Upper lobe of right lung (tissue), 1 donor: ENCODE measurements around the gene SEPTIN11. TPM values are rescaled to one million over a fixed set of nuclear protein-coding genes. Genes with fewer than 3 reads are reported as not detected.

Experiments used
- ATAC-seq: fragments of 200-7000 bp; cut with Tn5 transposase; one replicate; pipeline ENCODE4 v1.9.1; 2020; ENCODE audit warnings: mild to moderate bottlenecking, moderate library complexity
- DNase-seq: peaks from one replicate; pipeline ENCODE4 v3.0.0-alpha.2; 2020
- H3K27ac ChIP-seq: fragments of 200-600 bp; one replicate; pipeline ENCODE4 v1.8.0; 2022
- H3K27me3 ChIP-seq: fragments of 200-600 bp; one replicate; pipeline ENCODE4 v1.8.0; 2022; ENCODE audit warnings: mild to moderate bottlenecking
- H3K36me3 ChIP-seq: fragments of 200-600 bp; one replicate; pipeline ENCODE4 v1.8.0; 2022
- H3K4me1 ChIP-seq: fragments of 200-600 bp; one replicate; pipeline ENCODE4 v1.8.0; 2022
- H3K4me3 ChIP-seq: fragments of 200-600 bp; one replicate; pipeline ENCODE4 v1.8.0; 2022; ENCODE audit warnings: mild to moderate bottlenecking
- H3K9me3 ChIP-seq: fragments of 200-600 bp; one replicate; pipeline ENCODE4 v1.8.0; 2022
- intact Hi-C: fragments of 100-400 bp; cut with DNase I; formaldehyde crosslinking; loops from one replicate; pipeline ENCODE4 v1.11.0; 2022
- total RNA-seq: library from RNA; stranded (reverse); fragmentation: NEBNext Ultra II Directional; extraction: Animal tissue kit (Norgen Biotek cat#: 25700); gene quantifications from one replicate; pipeline ENCODE4 v1.2.1, GENCODE V29; 2021
- TF ChIP-seq, protein P1 (sequence below): fragments of 200-600 bp; IDR thresholded peaks from one replicate; pipeline ENCODE4 v1.8.0; 2022; ENCODE audit warnings: antibody characterized with exemption
- donor health status: DM: no; HTN: yes; CAD: no; lungs with severe emphysema.

SEPTIN11 gene
- total RNA-seq, 1 donor from 2014 or later = 112 TPM

DNA sequence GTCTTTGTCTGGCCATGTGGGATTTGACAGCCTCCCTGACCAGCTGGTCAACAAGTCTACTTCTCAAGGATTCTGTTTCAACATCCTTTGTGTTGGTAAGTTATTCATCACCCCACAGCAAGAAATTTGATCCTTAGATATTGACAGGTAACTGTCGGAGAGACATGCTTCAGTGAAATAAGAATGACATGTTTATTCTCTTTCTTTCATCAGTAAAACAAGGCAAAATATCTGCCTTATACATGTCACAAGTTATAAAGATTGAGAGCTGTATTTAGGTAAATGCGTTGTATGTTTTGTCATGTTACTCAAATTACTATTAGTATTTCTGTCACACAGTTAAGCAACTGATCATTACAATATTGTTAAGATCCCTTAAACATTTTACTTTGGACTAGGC lies 46.9 kb downstream of the SEPTIN11 start:
- no peak for ATAC-seq
- intact Hi-C loops = no loop called here

GRCh38 chr4:76997077-76997476 lies 47.5 kb downstream of the SEPTIN11 start:
- DNase-seq (no peak), ATAC-seq (no peak)
- Histone ChIP-seq H3K27me3 (no peaks in the 10 kb centered on the region), H3K4me3 (no peak overlapping the region), H3K36me3 (peaks cover 31% of the 10 kb centered on the region), H3K4me1 (peaks cover 10% of the 10 kb centered on the region), H3K9me3 (no peaks in the 10 kb centered on the region), H3K27ac (no peak overlapping the region)
- intact Hi-C loops = no loop called here
- TF ChIP-seq, protein P1, sequence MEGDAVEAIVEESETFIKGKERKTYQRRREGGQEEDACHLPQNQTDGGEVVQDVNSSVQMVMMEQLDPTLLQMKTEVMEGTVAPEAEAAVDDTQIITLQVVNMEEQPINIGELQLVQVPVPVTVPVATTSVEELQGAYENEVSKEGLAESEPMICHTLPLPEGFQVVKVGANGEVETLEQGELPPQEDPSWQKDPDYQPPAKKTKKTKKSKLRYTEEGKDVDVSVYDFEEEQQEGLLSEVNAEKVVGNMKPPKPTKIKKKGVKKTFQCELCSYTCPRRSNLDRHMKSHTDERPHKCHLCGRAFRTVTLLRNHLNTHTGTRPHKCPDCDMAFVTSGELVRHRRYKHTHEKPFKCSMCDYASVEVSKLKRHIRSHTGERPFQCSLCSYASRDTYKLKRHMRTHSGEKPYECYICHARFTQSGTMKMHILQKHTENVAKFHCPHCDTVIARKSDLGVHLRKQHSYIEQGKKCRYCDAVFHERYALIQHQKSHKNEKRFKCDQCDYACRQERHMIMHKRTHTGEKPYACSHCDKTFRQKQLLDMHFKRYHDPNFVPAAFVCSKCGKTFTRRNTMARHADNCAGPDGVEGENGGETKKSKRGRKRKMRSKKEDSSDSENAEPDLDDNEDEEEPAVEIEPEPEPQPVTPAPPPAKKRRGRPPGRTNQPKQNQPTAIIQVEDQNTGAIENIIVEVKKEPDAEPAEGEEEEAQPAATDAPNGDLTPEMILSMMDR = no peak

More for the DNA sequence above, 46.9 kb downstream of the SEPTIN11 start:
- Histone ChIP-seq H3K27ac (no peak overlapping the region), H3K27me3 (no peaks in the 10 kb centered on the region), H3K4me3 (no peak overlapping the region), H3K36me3 (peaks cover 31% of the 10 kb centered on the region), H3K4me1 (peaks cover 5% of the 10 kb centered on the region), H3K9me3 (no peaks in the 10 kb centered on the region)
- TF ChIP-seq, protein P1 = no peak
- no peak for DNase-seq

GRCh38 chr4:76997532-76997931 lies 48.0 kb downstream of the SEPTIN11 start:
- no peaks in the 10 kb centered on the region for H3K9me3 ChIP-seq
- peaks cover 14% of the 10 kb centered on the region for H3K4me1 ChIP-seq
- TF ChIP-seq, protein P1 = no peak
- no peak for DNase-seq
- no peak for ATAC-seq
- intact Hi-C loops = no loop called here
- no peak overlapping the region for H3K4me3 ChIP-seq
- no peak overlapping the region for H3K27ac ChIP-seq
- peaks cover 31% of the 10 kb centered on the region for H3K36me3 ChIP-seq
- H3K27me3 ChIP-seq = no peaks in the 10 kb centered on the region

GRCh38 chr4:76998251-76998901 lies 48.8 kb downstream of the SEPTIN11 start:
- ATAC-seq (no peak), DNase-seq (no peak)
- no peak overlapping the region for H3K4me3 ChIP-seq
- no peaks in the 10 kb centered on the region for H3K27me3 ChIP-seq
- H3K9me3 ChIP-seq = no peaks in the 10 kb centered on the region
- no peak overlapping the region for H3K27ac ChIP-seq
- intact Hi-C loops = no loop called here
- H3K36me3 ChIP-seq = peaks cover 31% of the 10 kb centered on the region
- TF ChIP-seq, protein P1 = no peak
- H3K4me1 ChIP-seq = peaks cover 21% of the 10 kb centered on the region

Other genes starting within 250 kb of the SEPTIN11 start
- gene SOWAHB, start 51.6 kb upstream of the SEPTIN11 start, total RNA-seq = 2.5 TPM
- 319 TPM for gene CCNI, start 126.2 kb downstream of the SEPTIN11 start, total RNA-seq
- gene CCNG2, start 207.5 kb downstream of the SEPTIN11 start, total RNA-seq = 41.3 TPM